PC-3 (cell line): ENCODE data around the gene CEP170B.

Experiments
- CTCF ChIP-seq: fragments of 300-600 bp; sonication (generic); conservative IDR thresholded peaks from 2 replicates; pipeline ENCODE4 v1.5.1; 2017; ENCODE audit warnings: antibody characterized with exemption, low read depth, mild to moderate bottlenecking, low read length
- EZH2 ChIP-seq: fragments of 300-600 bp; sonication (generic); IDR thresholded peaks from one replicate; pipeline ENCODE4 v1.6.1; 2017; ENCODE audit warnings: antibody characterized with exemption, mild to moderate bottlenecking, low read length; ENCODE audit not compliant: unreplicated experiment

GRCh38 chr14:104871656-104872468 is 6.8 kb downstream of the CEP170B start:
- TF ChIP-seq CTCF (no peak), EZH2 (no peak)
